SK-N-SH (cell line): ENCODE data around the gene NAALADL2.

Experiments used
- CTCF ChIP-seq: fragments of 200-600 bp; sonication (generic); IDR thresholded peaks from 2 replicates; pipeline ENCODE4 v1.6.1; 2017; ENCODE audit warnings: antibody characterized with exemption, mild to moderate bottlenecking, moderate library complexity
- ELF1 ChIP-seq: IDR thresholded peaks from 2 replicates; pipeline ENCODE4 v1.4.0; 2012
- EZH2phosphoT487 ChIP-seq: fragments of 200-600 bp; sonication (generic); IDR thresholded peaks from 2 replicates; pipeline ENCODE4 v1.6.1; 2017; ENCODE audit warnings: low read depth, mixed run types, mild to moderate bottlenecking, antibody characterized with exemption, moderate library complexity, borderline replicate concordance
- GABPA ChIP-seq: IDR thresholded peaks from 2 replicates; pipeline ENCODE4 v1.4.0; 2012; ENCODE audit warnings: low read depth, mild to moderate bottlenecking
- POLR2AphosphoS5 ChIP-seq: IDR thresholded peaks from 2 replicates; pipeline ENCODE4 v1.6.1; 2012; ENCODE audit warnings: low read depth, low read length
- RFX5 ChIP-seq: IDR thresholded peaks from 2 replicates; pipeline ENCODE4 v1.6.1; 2012; ENCODE audit warnings: mild to moderate bottlenecking, improper control_type of control experiment, low read length
- TF ChIP-seq, protein P1 (sequence below): IDR thresholded peaks from 2 replicates; pipeline ENCODE4 v1.4.0; 2012; ENCODE audit warnings: low read depth
- TF ChIP-seq, protein P2 (sequence below): fragments of 150-350 bp; IDR thresholded peaks from 2 replicates; pipeline ENCODE4 v1.6.1; 2017; ENCODE audit warnings: antibody characterized with exemption, low read length, low read depth, borderline replicate concordance

DNA sequence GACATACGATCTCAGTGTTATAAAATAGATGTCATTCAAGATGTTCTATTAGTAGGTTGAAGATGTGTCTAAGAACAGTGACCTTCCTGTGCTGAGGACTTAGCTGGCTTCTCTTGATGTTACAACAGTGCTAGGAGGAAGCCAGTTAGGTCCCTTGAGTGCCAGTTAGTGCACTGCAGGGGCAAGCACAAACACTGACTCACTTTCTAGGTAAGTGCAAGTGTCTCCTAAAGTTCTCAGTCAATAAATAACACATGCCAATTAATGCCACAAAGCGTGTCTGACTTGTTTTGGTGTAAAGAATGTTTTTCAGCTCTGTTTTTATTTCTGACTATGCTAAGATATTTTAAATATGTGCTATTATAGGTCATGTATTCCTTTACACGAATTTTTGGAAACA is 211.8 kb downstream of the NAALADL2 start:
- no peak for TF ChIP-seq CTCF
- TF ChIP-seq, protein P1, sequence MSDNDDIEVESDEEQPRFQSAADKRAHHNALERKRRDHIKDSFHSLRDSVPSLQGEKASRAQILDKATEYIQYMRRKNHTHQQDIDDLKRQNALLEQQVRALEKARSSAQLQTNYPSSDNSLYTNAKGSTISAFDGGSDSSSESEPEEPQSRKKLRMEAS = no peak
- no peak for TF ChIP-seq ELF1
- TF ChIP-seq POLR2AphosphoS5 = no peak
- no peak for TF ChIP-seq RFX5
- TF ChIP-seq, protein P2, sequence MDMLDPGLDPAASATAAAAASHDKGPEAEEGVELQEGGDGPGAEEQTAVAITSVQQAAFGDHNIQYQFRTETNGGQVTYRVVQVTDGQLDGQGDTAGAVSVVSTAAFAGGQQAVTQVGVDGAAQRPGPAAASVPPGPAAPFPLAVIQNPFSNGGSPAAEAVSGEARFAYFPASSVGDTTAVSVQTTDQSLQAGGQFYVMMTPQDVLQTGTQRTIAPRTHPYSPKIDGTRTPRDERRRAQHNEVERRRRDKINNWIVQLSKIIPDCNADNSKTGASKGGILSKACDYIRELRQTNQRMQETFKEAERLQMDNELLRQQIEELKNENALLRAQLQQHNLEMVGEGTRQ = no peak
- no peak for TF ChIP-seq EZH2phosphoT487
- TF ChIP-seq GABPA = no peak
